NCI-H1417 (cell line): ENCODE results near the gene ATP5IF1.

Source experiments
- DNase-seq, 3 experiments: peaks; one replicate each; lab custom pipeline; 2025; lab: John Stamatoyannopoulos, UW

The ATP5IF1 gene

GRCh38 chr1:28265577-28265976 is 29.7 kb downstream of the ATP5IF1 start:
- DNase-seq = no peak

- DNase-seq = no peak
Measured at GRCh38 chr1:28266920-28267322, 31.0 kb downstream of the ATP5IF1 start.

- DNase-seq = no peak
Measured at GRCh38 chr1:28267633-28268032, 31.7 kb downstream of the ATP5IF1 start.

GRCh38 chr1:28269529-28269928 is 33.6 kb downstream of the ATP5IF1 start:
- no peak for DNase-seq

- no peak for DNase-seq
Measured at GRCh38 chr1:28272215-28272852, 36.4 kb downstream of the ATP5IF1 start.

GRCh38 chr1:28273216-28273860 is 37.4 kb downstream of the ATP5IF1 start:
- DNase-seq = no peak

- DNase-seq = no peak
Measured at GRCh38 chr1:28278763-28279162, 42.8 kb downstream of the ATP5IF1 start.

GRCh38 chr1:28279721-28280120 is 43.8 kb downstream of the ATP5IF1 start:
- DNase-seq = no peak

GRCh38 chr1:28280501-28280900 is 44.6 kb downstream of the ATP5IF1 start:
- DNase-seq = no peak

GRCh38 chr1:28280977-28281381 is 45.1 kb downstream of the ATP5IF1 start:
- no peak for DNase-seq

GRCh38 chr1:28281608-28282425 is 45.9 kb downstream of the ATP5IF1 start:
- DNase-seq = no peak

- DNase-seq = no peak
Measured at GRCh38 chr1:28282426-28283407, 46.8 kb downstream of the ATP5IF1 start.

GRCh38 chr1:28286111-28286510 is 50.2 kb downstream of the ATP5IF1 start:
- DNase-seq = no peak
